ENCODE data around the gene RNF38. TPM values are rescaled to one million over a fixed set of nuclear protein-coding genes. Genes with fewer than 3 reads are reported as not detected.
"Not testable (repeated sequence)": the region's sequence is repeated elsewhere in the genome, so short reads cannot be mapped to it uniquely, and the experiment has no call there.

RNF38 gene
- total RNA-seq, 4 donors from 2014 or later, result 40.7 to 63.1 (median 49.1) TPM

DNA sequence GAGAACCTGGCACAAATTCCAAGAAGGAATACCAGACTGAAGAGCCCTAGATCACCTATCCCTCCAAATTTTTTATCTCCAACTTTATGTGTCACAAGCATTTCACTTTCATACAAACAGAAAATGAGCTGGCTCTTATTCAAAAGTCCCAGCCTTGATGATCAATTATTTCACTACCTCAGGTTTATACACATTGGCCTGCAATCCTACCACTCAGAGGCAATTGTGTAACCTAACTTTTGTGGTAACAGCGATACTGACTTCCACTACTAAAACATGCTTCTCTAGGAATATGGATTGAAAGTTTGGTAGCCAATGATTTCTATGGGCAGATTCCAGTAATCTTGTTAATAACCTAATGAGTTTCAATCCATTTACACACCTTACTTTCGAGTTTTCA lies 10.5 kb downstream of the RNF38 start:
- peaks cover 26 to 48% (median 33%) of the 10 kb centered on the region in 4 donors for H3K4me1 ChIP-seq

DNA sequence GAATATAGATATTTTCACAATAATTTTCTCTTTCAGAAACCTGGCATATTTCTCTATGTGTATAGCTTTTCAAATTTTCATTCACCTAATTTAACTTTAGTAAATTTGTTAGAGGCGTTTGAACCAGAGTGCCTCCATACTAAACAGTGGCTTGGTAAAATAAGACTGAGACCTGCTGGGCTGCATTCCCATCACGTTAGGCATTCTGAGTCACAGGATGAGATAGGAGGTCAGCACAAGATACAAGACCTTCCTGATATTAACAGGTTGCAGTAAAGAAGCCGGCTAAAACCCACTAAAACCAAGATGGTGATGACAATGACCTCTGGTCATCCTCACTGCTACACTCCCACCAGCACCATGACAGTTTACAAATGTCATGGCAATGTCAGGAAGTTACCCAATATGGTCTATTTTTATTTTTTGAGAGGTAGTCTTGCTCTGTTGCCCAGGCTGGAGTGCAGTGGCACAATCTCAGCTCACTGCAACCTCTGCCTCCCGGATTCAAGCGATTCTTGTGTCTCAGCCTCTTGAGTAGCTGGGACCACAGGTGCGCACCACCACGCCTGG lies 13.6 kb downstream of the RNF38 start:
- DNase-seq (ENCODE audit: extremely low spot score); H3K9me3 ChIP-seq; H3K36me3 ChIP-seq; intact Hi-C loops (cut with DNase I); H3K4me3 ChIP-seq; H3K27ac ChIP-seq (replicated peaks in 1 of 4); H3K27me3 ChIP-seq: not testable (repeated sequence)
- 87% methylated on average over 7 of the region's 7 CpGs for WGBS
- peaks cover 19 to 46% (median 34%) of the 10 kb centered on the region in 4 donors for H3K4me1 ChIP-seq

More for the DNA sequence above, 10.5 kb downstream of the RNF38 start:
- Histone ChIP-seq H3K4me3 (no peak overlapping the region), H3K27ac (replicated peaks in 1 of 4) (no peak overlapping the region), H3K9me3 (no peaks in the 10 kb centered on the region), H3K36me3 (peaks cover 0 to 5% (median 0%) of the 10 kb centered on the region in 4 donors), H3K27me3 (no peaks in the 10 kb centered on the region)
- no peak for DNase-seq (ENCODE audit: extremely low spot score)
- WGBS, result 86% methylated on average over 2 of the region's 2 CpGs
- intact Hi-C loops (cut with DNase I), result no loop called here
- no peak for TF ChIP-seq EP300 (IDR thresholded peaks at IDR 0.05)
- TF ChIP-seq POLR2AphosphoS5 (IDR thresholded peaks at IDR 0.05), result no peak
- TF ChIP-seq, protein P1, sequence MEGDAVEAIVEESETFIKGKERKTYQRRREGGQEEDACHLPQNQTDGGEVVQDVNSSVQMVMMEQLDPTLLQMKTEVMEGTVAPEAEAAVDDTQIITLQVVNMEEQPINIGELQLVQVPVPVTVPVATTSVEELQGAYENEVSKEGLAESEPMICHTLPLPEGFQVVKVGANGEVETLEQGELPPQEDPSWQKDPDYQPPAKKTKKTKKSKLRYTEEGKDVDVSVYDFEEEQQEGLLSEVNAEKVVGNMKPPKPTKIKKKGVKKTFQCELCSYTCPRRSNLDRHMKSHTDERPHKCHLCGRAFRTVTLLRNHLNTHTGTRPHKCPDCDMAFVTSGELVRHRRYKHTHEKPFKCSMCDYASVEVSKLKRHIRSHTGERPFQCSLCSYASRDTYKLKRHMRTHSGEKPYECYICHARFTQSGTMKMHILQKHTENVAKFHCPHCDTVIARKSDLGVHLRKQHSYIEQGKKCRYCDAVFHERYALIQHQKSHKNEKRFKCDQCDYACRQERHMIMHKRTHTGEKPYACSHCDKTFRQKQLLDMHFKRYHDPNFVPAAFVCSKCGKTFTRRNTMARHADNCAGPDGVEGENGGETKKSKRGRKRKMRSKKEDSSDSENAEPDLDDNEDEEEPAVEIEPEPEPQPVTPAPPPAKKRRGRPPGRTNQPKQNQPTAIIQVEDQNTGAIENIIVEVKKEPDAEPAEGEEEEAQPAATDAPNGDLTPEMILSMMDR (IDR thresholded peaks at IDR 0.05), result no peak
- TF ChIP-seq POLR2A (IDR thresholded peaks at IDR 0.05; ENCODE audit: low read depth), result no peak

DNA sequence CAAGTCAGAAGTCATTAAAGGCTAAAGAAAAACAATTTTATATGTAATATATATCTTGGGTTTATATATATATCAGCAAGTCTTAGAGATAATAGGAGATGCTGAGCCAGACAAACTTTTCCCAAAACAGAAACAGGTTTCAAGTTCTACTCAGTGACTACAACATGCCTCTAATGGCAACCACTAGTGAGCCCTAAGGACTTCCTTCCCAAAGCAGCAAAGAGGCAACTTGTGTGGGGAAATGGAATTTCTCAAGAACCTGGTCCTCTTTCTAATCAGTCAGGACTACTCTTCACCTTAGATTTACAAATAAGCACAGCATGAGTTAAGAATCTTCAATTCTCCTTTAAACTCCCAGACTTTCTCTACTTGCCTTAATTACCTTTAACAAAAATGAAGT lies 17.6 kb downstream of the RNF38 start:
- TF ChIP-seq, protein P1 (IDR thresholded peaks at IDR 0.05), result no peak
- H3K36me3 ChIP-seq, result peaks cover 0 to 5% (median 0%) of the 10 kb centered on the region in 4 donors
- no peaks in the 10 kb centered on the region for H3K9me3 ChIP-seq
- intact Hi-C loops (cut with DNase I), result no loop called here
- H3K4me3 ChIP-seq, result no peak overlapping the region
- no peaks in the 10 kb centered on the region for H3K27me3 ChIP-seq
- H3K4me1 ChIP-seq, result peaks cover 22 to 58% (median 32%) of the 10 kb centered on the region in 4 donors
- DNase-seq (ENCODE audit: extremely low spot score), result no peak
- H3K27ac ChIP-seq (replicated peaks in 1 of 4), result no peak overlapping the region

DNA sequence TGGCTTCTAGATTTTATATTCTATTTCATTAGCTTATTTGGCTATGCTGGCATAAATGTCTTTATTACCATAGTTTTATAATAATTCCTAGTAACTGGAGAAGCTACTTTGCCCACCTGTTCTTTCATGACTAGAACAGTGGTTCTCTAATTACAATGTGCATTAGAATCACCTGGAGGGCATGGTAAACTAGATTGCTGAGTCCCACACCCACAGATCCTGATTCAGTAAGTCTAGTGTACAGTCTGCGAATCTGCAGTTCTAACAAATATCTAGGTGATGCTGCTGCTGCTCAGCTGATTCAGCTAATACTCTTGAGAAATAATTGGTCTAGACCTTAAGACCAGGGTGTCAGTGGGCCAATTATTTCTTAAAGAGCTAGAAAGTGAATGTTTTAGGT lies 35.5 kb downstream of the RNF38 start:
- WGBS, result 100% methylated on average over 1 of the region's 1 CpG
- Histone ChIP-seq H3K9me3 (no peaks in the 10 kb centered on the region), H3K36me3 (peaks cover 18 to 66% (median 44%) of the 10 kb centered on the region in 4 donors), H3K4me1 (no peaks in the 10 kb centered on the region), H3K27me3 (no peaks in the 10 kb centered on the region), H3K27ac (replicated peaks in 1 of 4) (no peak overlapping the region), H3K4me3 (no peak overlapping the region)
- no peak for DNase-seq (ENCODE audit: extremely low spot score)
- intact Hi-C loops (cut with DNase I), result no loop called here
- no peak for TF ChIP-seq POLR2AphosphoS5 (IDR thresholded peaks at IDR 0.05)
- TF ChIP-seq, protein P1 (IDR thresholded peaks at IDR 0.05), result no peak
- no peak for TF ChIP-seq EP300 (IDR thresholded peaks at IDR 0.05)
- no peak for TF ChIP-seq POLR2A (IDR thresholded peaks at IDR 0.05; ENCODE audit: low read depth)

DNA sequence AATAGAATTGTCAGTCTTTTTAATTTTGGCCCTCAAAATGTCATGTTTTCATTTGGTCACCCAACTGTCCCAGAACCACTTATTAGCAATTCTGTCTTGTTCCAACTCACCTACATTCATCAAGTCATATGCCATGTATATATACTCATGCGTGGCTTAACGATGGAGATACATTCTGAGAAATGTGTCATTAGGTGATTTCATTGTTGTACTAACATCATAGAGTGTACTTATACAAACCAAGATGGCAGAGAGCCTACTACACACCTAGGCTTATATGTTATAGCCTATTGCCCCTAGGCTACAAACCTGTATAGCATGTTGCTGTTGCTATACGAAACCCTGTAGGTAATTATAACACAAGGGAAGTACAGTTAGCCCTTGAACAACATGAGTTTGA lies 36.6 kb downstream of the RNF38 start:
- Histone ChIP-seq H3K27ac (replicated peaks in 1 of 4) (no peak overlapping the region), H3K4me3 (no peak overlapping the region), H3K9me3 (no peaks in the 10 kb centered on the region), H3K27me3 (no peaks in the 10 kb centered on the region), H3K4me1 (no peaks in the 10 kb centered on the region), H3K36me3 (peaks cover 7 to 58% (median 33%) of the 10 kb centered on the region in 4 donors)
- 91% methylated on average over 3 of the region's 3 CpGs for WGBS
- DNase-seq (ENCODE audit: extremely low spot score), result no peak
- TF ChIP-seq EP300 (IDR thresholded peaks at IDR 0.05), result no peak
- TF ChIP-seq POLR2AphosphoS5 (IDR thresholded peaks at IDR 0.05), result no peak
- TF ChIP-seq, protein P1 (IDR thresholded peaks at IDR 0.05), result no peak
- no peak for TF ChIP-seq POLR2A (IDR thresholded peaks at IDR 0.05; ENCODE audit: low read depth)
- intact Hi-C loops (cut with DNase I), result no loop called here
